ENCODE data around the gene CCDC112. TPM values are rescaled to one million over a fixed set of nuclear protein-coding genes. Genes with fewer than 3 reads are reported as not detected.

The CCDC112 gene
- total and polyA plus RNA-seq, 2 of the 13 experiments (the other 11 are each of a cell fraction or from before 2014, with no cell fraction given), result 1.1 to 2.8 TPM

DNA sequence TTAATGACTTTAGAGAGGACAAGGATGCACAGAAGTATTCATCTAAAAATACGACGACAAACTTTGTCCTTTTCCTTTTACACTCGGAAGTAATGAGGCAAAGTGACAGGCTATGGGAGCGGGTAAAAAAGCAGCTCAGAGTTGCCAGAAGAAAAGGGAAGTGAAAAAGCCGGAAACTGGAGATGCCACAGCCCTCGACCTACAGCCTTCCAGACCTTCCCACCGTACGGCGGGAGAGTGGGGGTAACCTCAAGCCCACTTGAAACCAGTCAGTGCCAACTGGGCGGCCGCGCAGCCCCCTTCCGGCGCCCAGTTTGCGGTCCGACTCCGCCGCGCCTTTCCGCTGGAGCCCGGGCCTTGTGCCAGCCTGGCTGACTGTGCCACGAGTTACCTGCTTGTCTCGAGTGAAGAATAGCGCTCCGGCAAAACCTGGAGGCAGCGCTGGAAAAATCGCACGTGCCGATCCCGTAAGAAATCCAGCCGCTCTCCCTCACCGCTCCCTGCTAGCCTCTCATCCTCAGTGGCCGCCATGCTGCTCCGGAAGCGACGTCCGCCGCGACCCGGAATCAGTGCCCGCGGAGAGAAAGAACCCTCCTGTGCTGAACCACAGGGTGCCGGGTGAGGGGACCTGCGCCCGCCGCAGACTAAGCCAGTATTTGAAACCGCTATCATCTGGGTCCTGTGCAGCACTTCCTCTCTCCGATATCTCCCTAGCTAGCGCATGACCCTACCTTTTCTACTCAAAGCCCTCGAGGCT lies 34.0 kb downstream of the CCDC112 start, which contains the start of gene PGGT1B (continued):
- TF ChIP-seq ZNF224 (CRISPR knock-in tag; IDR thresholded peaks at IDR 0.05), result 0 out of 2 replicates have a peak, but pooled peaks have one; percentile 78
- TF ChIP-seq MEIS2 (CRISPR knock-in tag; IDR thresholded peaks at IDR 0.05), result peak; percentile 60; the same call in 1 of the 2 replicates
- peak; percentile 49; the same call in 1 of the 2 replicates for TF ChIP-seq MED1 (CRISPR knock-in tag; IDR thresholded peaks at IDR 0.05)
- TF ChIP-seq, protein P1, sequence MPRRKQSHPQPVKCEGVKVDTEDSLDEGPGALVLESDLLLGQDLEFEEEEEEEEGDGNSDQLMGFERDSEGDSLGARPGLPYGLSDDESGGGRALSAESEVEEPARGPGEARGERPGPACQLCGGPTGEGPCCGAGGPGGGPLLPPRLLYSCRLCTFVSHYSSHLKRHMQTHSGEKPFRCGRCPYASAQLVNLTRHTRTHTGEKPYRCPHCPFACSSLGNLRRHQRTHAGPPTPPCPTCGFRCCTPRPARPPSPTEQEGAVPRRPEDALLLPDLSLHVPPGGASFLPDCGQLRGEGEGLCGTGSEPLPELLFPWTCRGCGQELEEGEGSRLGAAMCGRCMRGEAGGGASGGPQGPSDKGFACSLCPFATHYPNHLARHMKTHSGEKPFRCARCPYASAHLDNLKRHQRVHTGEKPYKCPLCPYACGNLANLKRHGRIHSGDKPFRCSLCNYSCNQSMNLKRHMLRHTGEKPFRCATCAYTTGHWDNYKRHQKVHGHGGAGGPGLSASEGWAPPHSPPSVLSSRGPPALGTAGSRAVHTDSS (CRISPR knock-in tag; conservative IDR thresholded peaks at IDR 0.05), result no peak
- no peak for TF ChIP-seq SNAI1 (CRISPR knock-in tag; IDR thresholded peaks at IDR 0.05; ENCODE audit: borderline replicate concordance)
- TF ChIP-seq HIVEP1 (CRISPR knock-in tag; IDR thresholded peaks at IDR 0.05), result 0 out of 2 replicates have a peak, but pooled peaks have one; percentile 55
- no peak for TF ChIP-seq ZNF180 (CRISPR knock-in tag; IDR thresholded peaks at IDR 0.05; ENCODE audit: borderline replicate concordance, low read depth)
- TF ChIP-seq, protein P2, sequence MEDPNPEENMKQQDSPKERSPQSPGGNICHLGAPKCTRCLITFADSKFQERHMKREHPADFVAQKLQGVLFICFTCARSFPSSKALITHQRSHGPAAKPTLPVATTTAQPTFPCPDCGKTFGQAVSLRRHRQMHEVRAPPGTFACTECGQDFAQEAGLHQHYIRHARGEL (CRISPR knock-in tag; IDR thresholded peaks at IDR 0.05), result no peak
- TF ChIP-seq MTF2 (CRISPR knock-in tag; IDR thresholded peaks at IDR 0.05; ENCODE audit: borderline replicate concordance), result peak; percentile 87
- no peak for TF ChIP-seq SALL2 (CRISPR knock-in tag; IDR thresholded peaks at IDR 0.05)
- TF ChIP-seq ZNF232 (CRISPR knock-in tag; IDR thresholded peaks at IDR 0.05; ENCODE audit: borderline replicate concordance), result no peak; the same call in 1 of the 2 replicates
- TF ChIP-seq LCORL (IDR thresholded peaks at IDR 0.05), result peak; percentile 76
- TF ChIP-seq LCORL (CRISPR knock-in tag; IDR thresholded peaks at IDR 0.05), result no peak
- TF ChIP-seq, protein P3, sequence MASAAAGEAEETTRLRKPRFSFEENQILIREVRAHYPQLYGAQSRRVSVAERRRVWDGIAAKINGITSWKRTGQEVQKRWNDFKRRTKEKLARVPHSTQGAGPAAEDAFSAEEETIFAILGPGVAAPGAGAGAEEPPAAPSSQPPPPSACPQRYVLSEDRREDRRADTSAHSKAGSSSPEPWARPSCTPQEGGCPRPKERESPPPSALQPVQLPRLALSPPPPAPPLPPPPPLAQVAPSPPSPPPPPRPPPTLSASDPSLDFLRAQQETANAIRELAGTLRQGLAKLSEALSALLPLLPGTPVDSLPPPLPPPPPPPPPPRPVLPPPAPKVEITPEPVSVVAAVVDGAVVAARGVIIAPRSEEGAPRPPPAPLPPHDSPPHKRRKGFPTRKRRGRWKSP (CRISPR knock-in tag; IDR thresholded peaks at IDR 0.05), result peak; percentile 86
- TF ChIP-seq, protein P4, sequence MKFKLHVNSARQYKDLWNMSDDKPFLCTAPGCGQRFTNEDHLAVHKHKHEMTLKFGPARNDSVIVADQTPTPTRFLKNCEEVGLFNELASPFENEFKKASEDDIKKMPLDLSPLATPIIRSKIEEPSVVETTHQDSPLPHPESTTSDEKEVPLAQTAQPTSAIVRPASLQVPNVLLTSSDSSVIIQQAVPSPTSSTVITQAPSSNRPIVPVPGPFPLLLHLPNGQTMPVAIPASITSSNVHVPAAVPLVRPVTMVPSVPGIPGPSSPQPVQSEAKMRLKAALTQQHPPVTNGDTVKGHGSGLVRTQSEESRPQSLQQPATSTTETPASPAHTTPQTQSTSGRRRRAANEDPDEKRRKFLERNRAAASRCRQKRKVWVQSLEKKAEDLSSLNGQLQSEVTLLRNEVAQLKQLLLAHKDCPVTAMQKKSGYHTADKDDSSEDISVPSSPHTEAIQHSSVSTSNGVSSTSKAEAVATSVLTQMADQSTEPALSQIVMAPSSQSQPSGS (CRISPR knock-in tag; IDR thresholded peaks at IDR 0.05), result peak; percentile 41; the same call in 1 of the 2 replicates
- TF ChIP-seq, protein P5, sequence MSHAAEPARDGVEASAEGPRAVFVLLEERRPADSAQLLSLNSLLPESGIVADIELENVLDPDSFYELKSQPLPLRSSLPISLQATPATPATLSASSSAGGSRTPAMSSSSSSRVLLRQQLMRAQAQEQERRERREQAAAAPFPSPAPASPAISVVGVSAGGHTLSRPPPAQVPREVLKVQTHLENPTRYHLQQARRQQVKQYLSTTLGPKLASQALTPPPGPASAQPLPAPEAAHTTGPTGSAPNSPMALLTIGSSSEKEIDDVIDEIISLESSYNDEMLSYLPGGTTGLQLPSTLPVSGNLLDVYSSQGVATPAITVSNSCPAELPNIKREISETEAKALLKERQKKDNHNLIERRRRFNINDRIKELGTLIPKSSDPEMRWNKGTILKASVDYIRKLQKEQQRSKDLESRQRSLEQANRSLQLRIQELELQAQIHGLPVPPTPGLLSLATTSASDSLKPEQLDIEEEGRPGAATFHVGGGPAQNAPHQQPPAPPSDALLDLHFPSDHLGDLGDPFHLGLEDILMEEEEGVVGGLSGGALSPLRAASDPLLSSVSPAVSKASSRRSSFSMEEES (CRISPR knock-in tag; IDR thresholded peaks at IDR 0.05), result peak; percentile 56; the same call in 1 of the 2 replicates
- no peak; the same call in 1 of the 2 replicates for TF ChIP-seq FOXA3 (CRISPR knock-in tag; IDR thresholded peaks at IDR 0.05)
- no peak for TF ChIP-seq CCDC6 (CRISPR knock-in tag; IDR thresholded peaks at IDR 0.05)
- peak; percentile 40; the same call in 1 of the 2 replicates for TF ChIP-seq ZNF615 (CRISPR knock-in tag; IDR thresholded peaks at IDR 0.05; ENCODE audit: borderline replicate concordance)
- no peak for TF ChIP-seq ADNP (CRISPR knock-in tag; IDR thresholded peaks at IDR 0.05)
- peak; percentile 98 for TF ChIP-seq KMT2B (CRISPR knock-in tag; IDR thresholded peaks at IDR 0.05)
- peak; percentile 78; the same call in 1 of the 2 replicates for TF ChIP-seq NAIF1 (CRISPR knock-in tag; IDR thresholded peaks at IDR 0.05; ENCODE audit: borderline replicate concordance)
